Astrocyte (in vitro differentiated cells and primary cell): ENCODE measurements around the gene SURF1. TPM values are rescaled to one million over a fixed set of nuclear protein-coding genes. Genes with fewer than 3 reads are reported as not detected.

Experiments used
- DNase-seq: peaks from one replicate; pipeline ENCODE4 v3.0.0-alpha.2; 2010; ENCODE audit warnings: low read depth
- FAIRE-seq: peaks from 2 replicates; lab custom pipeline; 2011; peaks lifted over from hg19 to GRCh38; lab: Jason Lieb, UNC
- H2AFZ ChIP-seq: 2 replicates; pipeline ENCODE4 v1.6.0; 2012; ENCODE audit warnings: low read depth, low read length, inconsistent platforms
- H3K27ac ChIP-seq: 2 replicates; pipeline ENCODE4 v1.5.1; 2011; ENCODE audit warnings: low read depth, low read length, inconsistent platforms
- H3K27me3 ChIP-seq: 2 replicates; pipeline ENCODE4 v1.6.0; 2011; ENCODE audit warnings: low read length, inconsistent platforms; ENCODE audit not compliant: insufficient read depth
- H3K36me3 ChIP-seq: 2 replicates; pipeline ENCODE4 v1.5.1; 2011; ENCODE audit warnings: low read length, inconsistent platforms; ENCODE audit not compliant: insufficient read depth
- H3K4me1 ChIP-seq: 2 replicates; pipeline ENCODE4 v1.5.1; 2011; ENCODE audit warnings: low read length, inconsistent platforms; ENCODE audit not compliant: insufficient read depth
- H3K4me2 ChIP-seq: 2 replicates; pipeline ENCODE4 v1.6.0; 2012; ENCODE audit warnings: low read length, inconsistent platforms
- H3K4me3 ChIP-seq: 2 replicates; pipeline ENCODE4 v1.5.1; 2011; ENCODE audit warnings: low read depth, mild to moderate bottlenecking, low read length, inconsistent platforms; ENCODE audit not compliant: insufficient read depth
- H3K79me2 ChIP-seq: 2 replicates; pipeline ENCODE4 v1.6.0; 2012; ENCODE audit warnings: mild to moderate bottlenecking, low read length, inconsistent platforms; ENCODE audit not compliant: insufficient read depth
- H3K9ac ChIP-seq: 2 replicates; pipeline ENCODE4 v1.6.0; 2012; ENCODE audit warnings: mild to moderate bottlenecking, low read length, inconsistent platforms
- H3K9me3 ChIP-seq: 2 replicates; pipeline ENCODE4 v1.5.1; 2012; ENCODE audit warnings: low read depth, mild to moderate bottlenecking, low read length, inconsistent platforms; ENCODE audit not compliant: insufficient read depth
- H4K20me1 ChIP-seq: 2 replicates; pipeline ENCODE4 v1.6.0; 2012; ENCODE audit warnings: low read length, inconsistent platforms; ENCODE audit not compliant: insufficient read depth
- H3K27ac Mint-ChIP-seq: one replicate; pipeline ENCODE4 v1.8.0; 2021; ENCODE audit warnings: mild to moderate bottlenecking, mixed read lengths; ENCODE audit not compliant: unreplicated experiment
- H3K27me3 Mint-ChIP-seq: one replicate; pipeline ENCODE4 v1.8.0; 2021; ENCODE audit warnings: low read depth, mixed read lengths; ENCODE audit not compliant: unreplicated experiment
- H3K36me3 Mint-ChIP-seq: one replicate; pipeline ENCODE4 v1.8.0; 2021; ENCODE audit warnings: low read depth, mixed read lengths; ENCODE audit not compliant: unreplicated experiment
- H3K4me1 Mint-ChIP-seq: one replicate; pipeline ENCODE4 v1.8.0; 2021; ENCODE audit warnings: low read depth, mixed read lengths; ENCODE audit not compliant: unreplicated experiment
- H3K4me3 Mint-ChIP-seq: one replicate; pipeline ENCODE4 v1.8.0; 2021; ENCODE audit warnings: mild to moderate bottlenecking, moderate library complexity, mixed read lengths; ENCODE audit not compliant: unreplicated experiment
- H3K9me3 Mint-ChIP-seq: one replicate; pipeline ENCODE4 v1.8.0; 2021; ENCODE audit warnings: mild to moderate bottlenecking, mixed read lengths; ENCODE audit not compliant: unreplicated experiment
- CTCF ChIP-seq: IDR thresholded peaks from 2 replicates; pipeline ENCODE4 v1.5.1; 2011; ENCODE audit warnings: low read depth, mild to moderate bottlenecking, inconsistent platforms, low read length, moderate library complexity; ENCODE audit not compliant: insufficient read depth
- EZH2 ChIP-seq: IDR thresholded peaks from 2 replicates; pipeline ENCODE4 v1.6.1; 2012; ENCODE audit warnings: mild to moderate bottlenecking, low read length, inconsistent platforms; ENCODE audit not compliant: insufficient read depth
- total RNA-seq: library from RNA; stranded (reverse); gene quantifications from 2 replicates; pipeline ENCODE4 v1.2.1, GENCODE V29; 2021

Gene SURF1
- total RNA-seq, 1 donor from 2014 or later, result 35.9 TPM

GRCh38 chr9:133397895-133398294 lies 41.6 kb upstream of the SURF1 start:
- no peaks in the 10 kb centered on the region for H3K4me1 ChIP-seq
- peaks cover 6% of the 10 kb centered on the region for H4K20me1 ChIP-seq
- H2AFZ ChIP-seq, result no peak overlapping the region
- DNase-seq (no peak), FAIRE-seq (no peak)
- H3K27me3 ChIP-seq, result peaks cover 2% of the 10 kb centered on the region
- H3K79me2 ChIP-seq, result no peaks in the 10 kb centered on the region
- no peak overlapping the region for H3K27ac ChIP-seq
- no peak overlapping the region for H3K9ac ChIP-seq
- TF ChIP-seq CTCF (no peak), EZH2 (no peak)
- Mint-ChIP-seq H3K27me3 (peaks cover 38% of the 10 kb centered on the region), H3K4me1 (no peaks in the 10 kb centered on the region), H3K9me3 (no peaks in the 10 kb centered on the region), H3K4me3 (no peak overlapping the region), H3K27ac (no peak overlapping the region), H3K36me3 (no peaks in the 10 kb centered on the region)
- H3K36me3 ChIP-seq, result no peaks in the 10 kb centered on the region
- H3K4me2 ChIP-seq, result no peak overlapping the region
- H3K4me3 ChIP-seq, result no peak overlapping the region
- H3K9me3 ChIP-seq, result no peaks in the 10 kb centered on the region

- Histone ChIP-seq H3K79me2 (no peaks in the 10 kb centered on the region), H3K9me3 (no peaks in the 10 kb centered on the region), H3K9ac (no peak overlapping the region), H3K4me3 (no peak overlapping the region), H3K27ac (no peak overlapping the region), H3K4me1 (no peaks in the 10 kb centered on the region), H3K4me2 (no peak overlapping the region), H2AFZ (no peak overlapping the region), H3K36me3 (no peaks in the 10 kb centered on the region), H3K27me3 (peaks cover 2% of the 10 kb centered on the region), H4K20me1 (peaks cover 6% of the 10 kb centered on the region)
- no peaks in the 10 kb centered on the region for H3K9me3 Mint-ChIP-seq
- FAIRE-seq (no peak), DNase-seq (no peak)
- TF ChIP-seq EZH2, result no peak
- no peak for TF ChIP-seq CTCF
- H3K4me3 Mint-ChIP-seq, result no peak overlapping the region
- peaks cover 38% of the 10 kb centered on the region for H3K27me3 Mint-ChIP-seq
- H3K27ac Mint-ChIP-seq, result no peak overlapping the region
- H3K36me3 Mint-ChIP-seq, result no peaks in the 10 kb centered on the region
- no peaks in the 10 kb centered on the region for H3K4me1 Mint-ChIP-seq
Measured at GRCh38 chr9:133397370-133397769, 41.1 kb upstream of the SURF1 start.

- no peak overlapping the region for H3K4me2 ChIP-seq
- no peak overlapping the region for H3K4me3 ChIP-seq
- peaks cover 38% of the 10 kb centered on the region for H3K27me3 Mint-ChIP-seq
- no peak overlapping the region for H3K27ac Mint-ChIP-seq
- H3K36me3 Mint-ChIP-seq, result no peaks in the 10 kb centered on the region
- H3K79me2 ChIP-seq, result no peaks in the 10 kb centered on the region
- H4K20me1 ChIP-seq, result peaks cover 2% of the 10 kb centered on the region
- H3K27ac ChIP-seq, result no peak overlapping the region
- no peak for FAIRE-seq
- TF ChIP-seq CTCF, result no peak
- TF ChIP-seq EZH2, result no peak
- no peaks in the 10 kb centered on the region for H3K9me3 ChIP-seq
- no peaks in the 10 kb centered on the region for H3K4me1 Mint-ChIP-seq
- DNase-seq, result no peak
- no peaks in the 10 kb centered on the region for H3K36me3 ChIP-seq
- no peak overlapping the region for H3K9ac ChIP-seq
- no peak overlapping the region for H2AFZ ChIP-seq
- no peaks in the 10 kb centered on the region for H3K9me3 Mint-ChIP-seq
- peaks cover 2% of the 10 kb centered on the region for H3K27me3 ChIP-seq
- no peak overlapping the region for H3K4me3 Mint-ChIP-seq
- no peaks in the 10 kb centered on the region for H3K4me1 ChIP-seq
Measured at GRCh38 chr9:133396952-133397351, 40.7 kb upstream of the SURF1 start.
